ENCODE measurements around the gene TAF15.
A peak's percentile ranks its signal among the peaks of the same experiment; 100 is the strongest.

The TAF15 gene

DNA sequence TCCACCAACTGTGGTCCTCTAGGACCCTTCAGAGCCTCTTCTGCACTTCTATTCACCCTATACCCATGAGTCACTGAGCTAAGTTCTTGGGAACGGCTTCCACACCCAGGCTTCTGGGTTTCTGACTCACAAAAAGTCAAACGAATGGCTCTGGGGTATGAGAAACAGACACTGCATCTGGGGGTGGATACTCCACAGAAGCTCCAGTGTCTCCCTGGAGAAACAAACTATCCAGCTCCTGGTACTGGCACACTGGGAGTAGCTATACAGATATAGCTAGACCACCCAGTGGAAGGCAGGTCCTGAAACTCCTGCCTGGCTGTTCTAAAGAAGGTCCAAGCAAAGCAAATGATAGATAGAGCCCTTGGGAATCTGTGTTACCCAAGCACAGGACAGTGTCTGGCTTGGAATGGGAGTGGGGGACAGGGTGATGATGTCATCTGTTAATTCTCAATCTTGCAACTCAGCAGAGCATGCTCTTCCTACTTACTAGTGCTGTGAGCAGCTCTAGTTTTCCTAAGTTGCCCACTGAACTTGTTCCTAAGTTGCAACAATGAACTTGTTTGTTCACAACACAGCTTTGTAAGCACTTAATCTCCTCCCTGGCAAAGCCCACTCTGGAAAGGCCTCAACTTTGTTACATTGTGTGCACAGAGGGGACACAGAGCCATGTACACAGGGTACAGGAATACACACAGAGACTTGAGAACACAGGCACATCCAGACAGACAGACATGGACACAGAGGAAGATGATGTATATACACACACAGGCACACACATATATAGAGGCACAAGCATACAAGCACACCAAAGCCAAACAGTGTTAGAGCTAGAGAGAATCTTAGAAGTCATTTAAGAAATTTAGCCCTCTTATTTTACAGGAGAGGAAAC, 20.6 kb upstream of the TAF15 start:
- peak; percentile 49 for DNase-seq (ENCODE audit: low spot score)

DNA sequence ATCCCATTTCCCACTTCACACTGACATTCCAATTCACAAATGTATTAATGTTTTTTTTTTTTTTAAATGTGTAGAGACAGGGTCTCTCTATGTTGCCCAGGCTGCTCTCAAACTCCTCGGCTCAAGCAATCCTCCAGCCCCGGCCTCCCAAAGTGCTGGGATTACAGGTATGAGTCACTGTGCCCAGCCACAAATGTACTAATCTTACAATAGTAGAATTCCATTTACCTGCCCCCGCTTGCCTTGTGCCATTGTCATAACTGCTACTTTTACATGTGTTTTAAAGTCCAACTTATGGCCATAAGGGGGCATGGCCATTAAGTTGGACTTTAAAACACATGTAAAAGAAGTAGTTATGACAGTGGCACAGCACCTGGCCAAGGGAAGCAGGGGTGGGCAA, 18.4 kb upstream of the TAF15 start:
- no peak for DNase-seq (ENCODE audit: low spot score)

- DNase-seq (ENCODE audit: low spot score): no peak
Measured at GRCh38 chr17:35791681-35792350, 17.5 kb upstream of the TAF15 start.

GRCh38 chr17:35793257-35793656, 16.0 kb upstream of the TAF15 start:
- no peak for DNase-seq (ENCODE audit: low spot score)

DNA sequence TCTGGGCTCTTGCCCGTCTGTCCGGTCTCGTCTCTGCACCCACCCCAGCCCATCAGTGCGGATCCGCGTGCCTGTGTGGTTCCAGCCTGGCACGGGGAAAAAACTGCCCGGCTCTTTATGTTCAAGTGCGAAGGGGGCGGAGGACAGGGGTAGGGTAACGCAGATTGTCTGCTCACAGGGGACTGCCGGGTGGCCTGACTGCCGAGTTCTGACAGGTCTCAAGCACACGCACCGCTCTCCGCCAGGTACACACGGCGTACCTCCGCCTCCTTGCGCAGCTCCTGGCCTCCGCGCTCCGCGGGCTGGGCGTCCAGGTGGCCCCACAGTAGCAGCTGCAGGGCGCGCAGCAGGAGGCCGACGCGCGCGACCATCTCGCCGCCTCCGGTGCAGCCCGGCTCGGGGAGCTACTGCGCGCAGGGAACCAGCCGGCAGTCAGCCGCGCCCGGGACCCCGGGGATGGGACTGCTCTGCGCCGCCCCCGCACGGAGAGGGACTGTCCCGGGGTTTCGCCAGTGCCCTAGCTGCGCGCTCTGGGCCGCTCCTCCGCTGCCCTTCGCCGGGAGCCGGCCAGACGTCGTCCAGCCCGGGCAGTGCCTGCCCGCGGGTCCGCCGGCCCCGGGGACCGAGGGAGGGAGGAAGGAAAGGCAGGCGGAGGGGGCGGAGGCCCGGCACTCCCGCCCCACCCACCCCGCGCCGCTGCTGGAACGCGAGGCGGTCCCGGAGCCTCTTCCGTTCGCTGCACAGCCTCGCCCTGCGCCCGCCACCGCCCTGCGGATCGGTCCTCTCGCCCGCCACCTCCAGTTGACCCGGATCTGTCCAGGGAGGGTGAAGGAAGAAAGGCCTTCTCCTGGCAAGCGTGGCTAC, 14.0 kb upstream of the TAF15 start, which contains the start of gene MMP28:
Gene MMP28 (minus strand): TSS at position 635 of the 864 bp plus-strand sequence. CDS start 264 bp downstream, at position 371.
- DNase-seq (ENCODE audit: low spot score): no peak

GRCh38 chr17:35795871-35796265, 13.4 kb upstream of the TAF15 start:
- no peak for DNase-seq (ENCODE audit: low spot score)

- DNase-seq (ENCODE audit: low spot score): no peak
Measured at GRCh38 chr17:35796942-35797341, 12.3 kb upstream of the TAF15 start.

- no peak for DNase-seq (ENCODE audit: low spot score)
Measured at GRCh38 chr17:35797370-35797769, 11.9 kb upstream of the TAF15 start.

DNA sequence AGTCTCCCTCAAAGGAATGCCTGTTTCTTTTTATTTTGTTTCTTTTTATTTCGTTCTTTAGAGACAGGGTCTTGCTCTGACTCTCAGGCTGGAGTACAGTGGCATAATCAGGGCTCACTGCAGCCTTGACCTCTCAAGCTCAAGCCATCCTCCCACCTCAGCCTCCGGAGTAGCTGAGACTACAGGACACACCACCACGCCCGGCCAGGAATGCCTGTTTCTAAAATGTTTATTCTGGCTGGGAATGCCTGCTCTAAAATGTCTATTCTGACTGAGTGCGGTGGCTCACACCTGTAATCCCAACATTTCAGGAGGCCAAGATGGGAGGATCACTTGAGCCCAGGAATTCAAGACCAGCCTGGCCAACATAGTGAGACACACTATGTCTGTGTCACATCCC, 11.4 kb upstream of the TAF15 start:
- no peak for DNase-seq (ENCODE audit: low spot score)

GRCh38 chr17:35799942-35800341, 9.3 kb upstream of the TAF15 start:
- DNase-seq (ENCODE audit: low spot score): no peak

GRCh38 chr17:35801583-35802224, 7.6 kb upstream of the TAF15 start:
- no peak for DNase-seq (ENCODE audit: low spot score)

GRCh38 chr17:35804658-35805192, 4.6 kb upstream of the TAF15 start:
- peak; percentile 91 for DNase-seq (ENCODE audit: low spot score)

DNA sequence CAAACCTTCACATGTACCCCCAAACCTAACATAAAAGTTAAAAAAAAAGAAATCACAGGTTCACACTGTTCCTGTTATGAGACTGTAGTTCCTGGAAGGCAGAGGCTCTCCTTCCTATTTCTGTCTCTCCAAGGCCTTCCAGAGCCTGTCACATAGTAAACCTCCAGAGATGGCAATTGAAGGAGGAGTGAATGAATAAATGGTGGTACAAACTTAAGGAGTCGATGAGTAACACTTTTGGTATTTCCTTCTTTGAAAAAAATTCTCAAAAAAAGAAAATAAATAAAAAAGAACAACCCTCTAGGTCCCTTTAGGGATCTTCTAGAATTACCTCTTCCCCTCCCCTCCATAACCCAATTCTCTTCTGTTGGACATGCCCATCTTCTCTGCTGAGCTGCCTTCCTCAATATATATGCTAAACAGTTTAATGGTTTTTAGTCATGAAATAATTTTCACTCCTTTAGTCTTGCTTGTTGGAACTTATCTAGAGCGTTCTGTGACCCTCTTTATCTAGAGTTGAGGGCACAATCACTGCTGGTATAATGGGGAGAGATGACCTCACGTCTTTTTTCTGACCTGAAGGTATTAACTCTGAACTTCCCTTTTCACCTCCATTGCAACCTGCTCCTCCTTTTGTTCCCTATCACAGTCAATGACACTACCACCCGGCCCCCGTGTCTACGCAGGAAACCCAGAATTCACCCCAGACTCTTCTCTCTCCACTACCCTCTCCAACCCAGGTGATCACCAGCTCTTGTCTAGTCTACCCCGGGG, 1.7 kb upstream of the TAF15 start:
- peak; percentile 54 for DNase-seq (ENCODE audit: low spot score)

GRCh38 chr17:35808240-35808961, 883 bp upstream of the TAF15 start:
- DNase-seq (ENCODE audit: low spot score): no peak

DNA sequence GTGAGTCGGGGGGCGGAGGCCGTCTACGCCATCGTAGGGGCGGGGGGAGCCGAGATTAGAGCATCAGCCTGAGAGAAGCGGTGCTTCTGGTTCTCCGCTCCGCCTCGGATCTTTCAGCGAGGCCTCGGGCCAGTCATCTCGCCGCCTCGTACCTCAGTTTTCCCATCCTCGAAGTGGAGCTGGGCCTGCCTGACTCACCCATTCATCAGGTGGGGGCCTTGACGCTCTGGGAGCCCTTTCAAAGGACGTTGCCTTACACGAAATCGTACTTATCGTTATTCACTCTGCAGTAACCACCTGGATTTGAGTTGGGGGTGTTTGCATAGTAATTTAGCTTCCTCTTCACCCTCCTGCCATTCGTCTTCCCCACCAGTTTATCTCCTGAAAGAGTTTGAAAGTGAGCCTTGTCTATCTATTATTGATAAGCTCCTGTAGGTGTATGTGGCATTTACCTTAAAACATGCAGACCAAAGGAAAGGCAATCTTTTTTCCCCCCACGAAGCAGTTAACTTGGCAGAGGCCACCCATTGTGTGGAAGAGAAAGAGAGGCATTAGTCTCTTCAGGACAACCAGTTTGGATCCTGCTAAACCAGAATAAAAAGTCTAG, 674 bp downstream of the TAF15 start:
- DNase-seq (ENCODE audit: low spot score): peak; percentile 78

DNA sequence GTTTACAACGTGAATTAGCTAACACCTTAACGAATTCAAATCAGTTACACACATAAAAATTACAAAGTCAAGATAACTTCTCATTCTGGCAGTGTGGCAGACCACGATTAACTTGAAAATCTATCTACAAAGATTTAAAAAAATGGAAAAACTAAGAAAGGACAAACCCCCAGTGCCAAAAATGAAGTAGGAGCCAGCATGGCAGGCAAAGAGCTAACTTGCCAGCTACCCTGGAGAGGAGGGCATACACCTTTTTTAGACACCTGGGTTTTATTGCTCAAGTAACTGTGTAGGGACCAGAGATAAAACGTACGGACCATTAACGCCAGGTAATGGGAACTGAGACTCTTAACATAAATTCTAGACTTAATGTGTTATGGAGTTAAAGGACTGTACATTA, 2.5 kb downstream of the TAF15 start:
- DNase-seq (ENCODE audit: low spot score): no peak

GRCh38 chr17:35812456-35812855, 3.2 kb downstream of the TAF15 start:
- DNase-seq (ENCODE audit: low spot score): no peak

GRCh38 chr17:35816723-35817122, 7.4 kb downstream of the TAF15 start:
- DNase-seq (ENCODE audit: low spot score): no peak

DNA sequence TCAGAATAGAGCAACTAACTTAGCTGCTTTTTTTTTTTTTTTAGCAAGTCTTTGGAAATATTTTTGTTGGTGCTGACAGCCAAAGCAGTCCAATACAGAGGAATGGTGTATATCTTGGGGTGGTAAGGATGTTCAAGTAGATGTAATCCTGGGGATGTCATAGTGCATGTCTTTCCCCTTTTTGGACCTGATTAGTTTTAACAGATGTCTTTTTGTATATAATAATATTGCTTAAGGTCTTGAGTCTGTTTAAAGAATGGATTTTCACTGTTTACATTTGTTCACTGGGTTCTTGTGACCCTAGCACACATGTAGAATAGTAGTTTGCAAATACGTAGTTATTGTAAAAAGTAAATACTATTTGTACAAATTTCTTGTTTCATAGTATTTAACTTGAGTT, 7.9 kb downstream of the TAF15 start:
- DNase-seq (ENCODE audit: low spot score): no peak

- no peak for DNase-seq (ENCODE audit: low spot score)
Measured at GRCh38 chr17:35819455-35819854, 10.2 kb downstream of the TAF15 start.

All from RKO (cell line).